Activated T-helper 1 cell treated with Interleukin-2 at 50 U/mL for 16 hours (primary cell): ENCODE data around the gene VEPH1.

Source experiments
- DNase-seq: peaks from one replicate; pipeline ENCODE4 v3.0.0-alpha.2; 2020; ENCODE audit warnings: low read depth

The VEPH1 gene

GRCh38 chr3:157429708-157430107, 73.5 kb downstream of the VEPH1 start:
- no peak for DNase-seq

- DNase-seq: no peak
These were observed 74.4 kb downstream of the VEPH1 start for GRCh38 chr3:157428853-157429252.

GRCh38 chr3:157427901-157428300, 75.3 kb downstream of the VEPH1 start:
- no peak for DNase-seq

DNA sequence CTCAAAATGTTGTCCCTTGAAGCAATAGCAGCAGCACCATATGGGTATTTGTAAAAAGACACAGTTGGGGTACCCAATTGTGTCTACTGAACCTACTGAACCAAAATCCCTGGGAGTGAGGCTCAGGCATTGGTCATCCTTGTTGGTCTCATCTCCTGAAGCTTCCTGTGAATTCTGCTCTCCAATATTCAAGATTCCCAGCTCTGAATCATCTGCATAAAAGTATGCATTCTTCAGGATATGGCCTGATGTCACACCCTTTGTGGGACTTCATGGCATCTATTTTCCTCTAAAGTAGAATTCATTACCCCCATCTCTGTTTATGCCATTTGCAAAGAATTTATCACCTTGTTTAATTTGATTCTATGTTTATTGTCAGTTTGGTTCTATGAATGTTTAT, 79.9 kb downstream of the VEPH1 start:
- no peak for DNase-seq

GRCh38 chr3:157420606-157421130, 82.5 kb downstream of the VEPH1 start:
- no peak for DNase-seq

- no peak for DNase-seq
These were observed 85.1 kb downstream of the VEPH1 start for GRCh38 chr3:157418104-157418503.

DNA sequence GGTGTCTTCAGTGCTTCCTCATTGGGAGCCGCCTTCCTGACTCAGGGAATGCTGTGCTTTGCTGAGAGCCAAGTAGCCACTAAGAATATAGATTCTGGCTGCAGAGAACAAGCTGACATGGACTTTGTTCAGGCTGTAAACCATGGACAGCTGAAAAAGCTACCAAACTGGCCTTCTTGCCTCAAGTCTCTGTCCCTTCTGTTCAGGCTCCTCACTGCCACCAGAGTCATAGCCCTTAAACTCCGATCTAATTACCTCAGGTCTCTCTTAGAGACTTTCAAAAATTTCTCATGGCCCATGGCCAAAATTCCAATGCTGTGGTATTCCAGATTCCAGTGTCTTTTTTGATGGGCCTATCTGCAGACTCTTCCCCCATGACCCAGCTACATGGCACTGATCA, 86.0 kb downstream of the VEPH1 start:
- no peak for DNase-seq

DNA sequence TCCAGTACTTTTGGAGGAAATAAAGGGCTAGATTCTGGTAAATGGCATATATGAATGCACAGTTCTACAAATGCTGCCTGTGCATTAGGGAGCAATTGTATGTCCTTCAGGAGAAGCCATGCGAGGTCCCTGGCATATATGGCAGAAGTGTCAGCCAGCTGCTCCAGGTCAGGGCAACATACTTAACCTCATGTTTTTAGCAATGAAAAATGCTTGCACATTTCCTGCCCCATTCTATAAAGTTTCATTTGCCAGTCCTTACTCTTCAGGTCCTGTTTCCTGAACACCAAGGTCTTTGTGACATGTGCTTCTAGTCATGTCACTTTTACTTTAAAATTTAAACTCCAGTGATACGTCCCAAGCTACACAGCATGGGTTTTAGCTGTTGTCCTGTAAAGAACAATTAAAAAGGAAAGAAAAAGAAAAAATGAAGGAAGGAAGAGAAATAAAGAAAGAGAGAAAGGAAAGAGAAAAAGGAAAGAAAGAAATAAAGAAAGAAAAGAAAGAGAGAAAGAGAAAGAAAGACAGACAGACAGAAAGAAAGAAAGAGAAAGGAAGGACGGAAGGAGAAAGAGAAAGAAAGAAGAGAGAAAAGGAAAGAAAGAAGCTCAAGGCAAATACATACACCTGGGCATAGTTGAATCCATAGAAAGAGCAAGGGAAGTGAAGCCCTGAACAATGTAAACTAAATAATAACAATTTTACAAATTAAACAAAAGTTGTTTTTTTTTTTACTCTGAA, 86.7 kb downstream of the VEPH1 start:
- no peak for DNase-seq

DNA sequence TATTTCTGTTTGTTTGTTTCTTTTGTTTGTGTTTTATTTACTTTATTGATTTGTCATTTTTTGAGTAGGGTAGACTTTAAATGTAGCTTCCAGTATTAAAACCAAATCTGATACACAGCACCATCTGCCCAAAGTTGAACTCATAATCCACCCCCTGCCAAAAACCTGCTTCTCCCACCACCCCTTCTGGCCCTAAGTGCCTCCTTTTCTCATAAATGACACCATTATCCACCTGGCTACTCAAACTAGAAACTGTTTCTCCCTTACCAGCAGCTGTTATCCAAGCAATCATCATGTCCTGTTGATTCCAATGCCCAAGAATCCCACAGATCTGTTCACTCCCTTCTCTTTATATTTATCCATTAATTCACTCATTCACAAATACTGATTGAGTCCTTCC, 88.4 kb downstream of the VEPH1 start:
- no peak for DNase-seq

GRCh38 chr3:157412323-157412855, 90.8 kb downstream of the VEPH1 start:
- no peak for DNase-seq

DNA sequence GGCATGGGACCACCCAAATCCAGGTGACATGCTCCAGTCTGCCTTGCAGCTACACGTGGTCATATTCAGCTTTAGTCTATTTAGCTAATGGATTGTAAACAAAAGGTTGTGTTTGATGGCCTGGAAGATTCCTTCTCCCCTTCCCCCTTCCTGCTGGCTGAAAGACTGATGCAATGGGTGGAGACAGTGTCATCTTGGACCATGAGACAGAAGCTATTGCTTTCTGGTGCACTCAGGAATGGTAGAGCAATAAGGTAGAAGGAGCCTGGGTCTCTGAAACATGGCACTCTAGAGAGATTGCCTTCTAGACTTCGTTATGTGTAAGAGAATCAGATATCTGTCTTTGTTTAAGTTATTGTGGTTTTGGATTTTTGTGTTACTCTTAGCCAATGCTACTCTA, 92.3 kb downstream of the VEPH1 start:
- DNase-seq: no peak

GRCh38 chr3:157409516-157409915, 93.7 kb downstream of the VEPH1 start:
- no peak for DNase-seq

- DNase-seq: no peak
These were observed 94.6 kb downstream of the VEPH1 start for GRCh38 chr3:157408499-157409149.

- no peak for DNase-seq
These were observed 95.4 kb downstream of the VEPH1 start for GRCh38 chr3:157407769-157408168.

GRCh38 chr3:157406394-157406793, 96.8 kb downstream of the VEPH1 start:
- DNase-seq: no peak

- no peak for DNase-seq
These were observed 97.8 kb downstream of the VEPH1 start for GRCh38 chr3:157405457-157405856.

GRCh38 chr3:157404381-157404780, 98.8 kb downstream of the VEPH1 start:
- DNase-seq: no peak

DNA sequence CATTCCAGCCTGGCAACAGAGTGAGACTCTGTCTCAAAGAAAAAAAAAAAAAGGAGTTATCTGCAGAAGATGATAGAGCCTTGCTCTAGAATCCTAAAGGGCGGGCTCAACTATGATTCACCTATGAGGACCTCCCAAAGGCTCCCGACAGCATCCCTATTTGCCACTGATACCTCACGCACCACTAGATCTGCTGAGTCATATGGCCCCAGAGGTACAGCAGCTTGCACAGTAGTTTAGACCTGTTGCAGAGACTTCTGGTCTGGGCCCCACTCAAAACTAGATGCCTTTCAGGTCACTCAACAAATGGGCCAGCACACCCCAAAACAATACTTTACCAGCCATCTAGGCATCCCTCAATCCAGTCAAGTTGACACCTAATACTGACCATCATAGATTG, 104.6 kb downstream of the VEPH1 start:
- no peak for DNase-seq

DNA sequence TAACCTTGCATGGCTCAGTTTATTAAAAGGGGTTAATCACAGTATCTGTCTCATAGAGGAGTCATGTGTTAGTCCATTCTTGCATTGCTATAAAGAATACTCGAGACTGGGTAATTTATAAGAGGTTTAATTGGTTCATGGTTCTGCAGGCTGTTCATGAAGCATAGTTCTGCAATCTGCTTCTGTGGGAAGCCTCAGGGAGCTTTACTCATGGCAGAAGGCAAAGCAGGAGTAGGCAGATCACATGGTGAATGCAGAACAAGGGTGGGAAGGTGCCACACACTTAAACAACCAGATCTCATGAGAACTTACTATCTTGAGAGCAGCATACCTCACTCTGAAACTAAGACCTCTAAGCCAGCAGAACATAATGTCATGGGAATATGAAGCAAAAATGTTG, 108.8 kb downstream of the VEPH1 start:
- DNase-seq: no peak

DNA sequence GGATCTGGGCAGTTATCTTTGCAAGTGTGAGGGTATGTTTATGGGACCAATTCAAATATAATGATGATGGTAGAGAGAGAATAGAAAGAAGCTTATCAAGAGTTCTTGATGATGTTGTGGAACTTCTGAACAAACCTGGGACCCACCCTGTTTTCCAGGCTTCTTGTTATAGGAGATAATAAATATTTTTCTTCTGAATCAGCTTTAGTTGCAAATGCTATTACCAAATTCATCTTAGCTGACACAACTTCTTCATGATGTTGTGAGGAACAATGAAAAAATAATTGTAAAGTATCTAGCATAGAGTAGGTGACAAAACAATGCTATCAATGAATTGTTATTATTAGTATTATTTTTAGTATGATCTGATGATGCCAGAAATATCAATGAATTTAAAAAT, 110.1 kb downstream of the VEPH1 start:
- no peak for DNase-seq

GRCh38 chr3:157392104-157392503, 111.1 kb downstream of the VEPH1 start:
- DNase-seq: no peak

- DNase-seq: no peak
These were observed 112.3 kb downstream of the VEPH1 start for GRCh38 chr3:157390713-157391515.

DNA sequence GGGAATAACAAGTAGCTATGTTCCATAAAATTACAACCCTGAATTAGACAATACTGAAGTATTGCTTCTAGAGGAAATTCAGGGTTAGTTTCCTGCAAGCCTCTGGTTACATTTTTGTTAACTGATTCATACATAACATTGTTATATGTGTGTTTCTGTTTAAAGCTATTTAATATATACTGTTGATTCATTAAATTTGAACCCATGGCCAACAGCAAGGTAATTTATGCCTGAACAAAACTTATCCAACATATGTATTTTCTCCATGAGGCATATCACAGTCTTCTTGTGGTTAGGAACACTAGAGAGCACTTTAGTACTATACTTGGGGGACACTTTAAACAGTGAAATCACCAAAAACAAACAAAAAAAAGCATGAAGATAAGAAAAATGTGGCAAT, 114.2 kb downstream of the VEPH1 start:
- DNase-seq: no peak
